Astrocyte of the spinal cord (primary cell): ENCODE data around the gene ZMIZ1.

Source experiments
- DNase-seq: peaks from one replicate; pipeline ENCODE4 v3.0.0; 2011; ENCODE audit warnings: low read depth, low spot score
- H3K4me3 ChIP-seq: 2 replicates; pipeline ENCODE4 v1.5.1; 2011; ENCODE audit warnings: low read depth, mild to moderate bottlenecking, low read length, moderate library complexity
- CTCF ChIP-seq: IDR thresholded peaks from 2 replicates; pipeline ENCODE4 v1.5.1; 2012; ENCODE audit warnings: low read depth, mild to moderate bottlenecking, low read length, inconsistent platforms
- in situ Hi-C: cut with HindIII; loops from 2 replicates; pipeline ENCODE4 v1.10.0; 2017; ENCODE audit warnings: low sequenced_read_pairs

ZMIZ1 gene

GRCh38 chr10:79226391-79227245 lies 157.9 kb downstream of the ZMIZ1 start:
- no peak for DNase-seq
- H3K4me3 ChIP-seq: no peak overlapping the region
- in situ Hi-C loops: no loop called here
- no peak for TF ChIP-seq CTCF

GRCh38 chr10:79229071-79229541 lies 160.3 kb downstream of the ZMIZ1 start:
- TF ChIP-seq CTCF: no peak
- in situ Hi-C loops: no loop called here
- no peak for DNase-seq
- no peak overlapping the region for H3K4me3 ChIP-seq

- H3K4me3 ChIP-seq: no peak overlapping the region
- no peak for DNase-seq
- TF ChIP-seq CTCF: no peak
- in situ Hi-C loops: no loop called here
These were observed 161.1 kb downstream of the ZMIZ1 start for GRCh38 chr10:79229830-79230327.

GRCh38 chr10:79230328-79230830 lies 161.6 kb downstream of the ZMIZ1 start:
- TF ChIP-seq CTCF: no peak
- DNase-seq: no peak
- H3K4me3 ChIP-seq: no peak overlapping the region
- in situ Hi-C loops: no loop called here

- in situ Hi-C loops: no loop called here
- DNase-seq: no peak
- no peak overlapping the region for H3K4me3 ChIP-seq
- no peak for TF ChIP-seq CTCF
These were observed 162.1 kb downstream of the ZMIZ1 start for GRCh38 chr10:79230850-79231249.

GRCh38 chr10:79231908-79232307 lies 163.1 kb downstream of the ZMIZ1 start:
- no peak for DNase-seq
- in situ Hi-C loops: no loop called here
- H3K4me3 ChIP-seq: no peak overlapping the region
- no peak for TF ChIP-seq CTCF
